Effector memory CD8-positive, alpha-beta T cell (primary cell): ENCODE data around the gene C20orf204.
"Not testable (repeated sequence)": the region's sequence is repeated elsewhere in the genome, so short reads cannot be mapped to it uniquely, and the experiment has no call there.

Source experiments
- ATAC-seq: fragments of 150-1000 bp; cut with Tn5 transposase; replicated peaks from 2 replicates; pipeline ENCODE4 v1.10.0; 2021; ENCODE audit warnings: mild to moderate bottlenecking, moderate library complexity
- DNase-seq, 3 experiments: peaks; one replicate each; pipeline ENCODE4 v3.0.0; 2021
- H3K27ac Mint-ChIP-seq, 2 donors: one replicate each; pipeline ENCODE4 v1.8.0; 2022; ENCODE audit warnings: mild to moderate bottlenecking in 2 of 2, mixed read lengths in 2 of 2, moderate library complexity in 2 of 2
- H3K27me3 Mint-ChIP-seq, 2 donors: one replicate each; pipeline ENCODE4 v1.8.0; 2022; ENCODE audit warnings: mixed read lengths in 2 of 2
- H3K36me3 Mint-ChIP-seq: one replicate; pipeline ENCODE4 v1.8.0; 2022; ENCODE audit warnings: mild to moderate bottlenecking, moderate library complexity, mixed read lengths; ENCODE audit not compliant: insufficient read depth
- H3K4me1 Mint-ChIP-seq, 2 donors: one replicate each; pipeline ENCODE4 v1.8.0; 2022; ENCODE audit warnings: low read depth in 2 of 2, mixed read lengths in 2 of 2
- H3K4me3 Mint-ChIP-seq, 2 donors: one replicate each; pipeline ENCODE4 v1.8.0; 2022; ENCODE audit warnings: mild to moderate bottlenecking in 2 of 2, mixed read lengths in 2 of 2, moderate library complexity in 2 of 2
- H3K9me3 Mint-ChIP-seq, 2 donors: one replicate each; pipeline ENCODE4 v1.8.0; 2022; ENCODE audit warnings: mixed read lengths in 2 of 2
- total RNA-seq, 9 experiments: gene quantifications; one replicate each; lab custom pipeline; 2026; lab: John Stamatoyannopoulos, UW

Gene C20orf204, protein sequence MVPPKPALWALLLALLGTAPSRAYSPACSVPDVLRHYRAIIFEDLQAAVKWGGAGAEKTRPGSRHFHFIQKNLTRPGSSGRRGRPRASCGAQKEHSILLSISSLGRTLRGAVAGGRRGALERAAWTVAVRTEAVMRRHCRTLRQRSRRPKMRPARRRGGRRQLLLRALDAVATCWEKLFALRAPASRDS
- 4.8 to 22.6 (median 8.5) reads per million in 9 experiments for total RNA-seq

DNA sequence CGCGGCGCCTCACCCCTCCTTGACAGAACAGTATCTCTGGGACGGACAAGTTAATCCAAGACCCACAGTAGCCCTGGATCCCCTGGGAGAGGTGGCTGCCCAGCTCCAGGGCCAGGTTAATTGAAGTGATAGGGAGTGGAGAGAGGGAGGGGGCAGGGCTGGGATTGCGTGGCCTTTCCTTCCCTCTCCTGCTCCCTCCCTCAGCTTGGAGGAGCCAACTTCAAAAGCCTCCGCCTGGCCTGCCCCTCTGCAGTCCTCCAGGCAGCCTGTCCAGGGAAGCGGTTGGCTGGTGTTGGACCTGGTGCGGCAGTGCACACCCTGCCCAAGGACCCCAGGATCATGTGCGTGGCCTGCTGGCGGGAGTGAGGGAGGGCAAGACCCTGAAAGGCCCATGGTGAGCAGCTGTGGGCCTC, at the start of gene C20orf204:
Gene C20orf204 (plus strand): TSS at position 250 of the 413 bp plus-strand sequence. CDS start 142 bp downstream, at position 392.
- Mint-ChIP-seq H3K27me3 (no peaks in the 10 kb centered on the region), H3K4me3 (peak within 1 kb of the TSS; percentile 69 to 74), H3K4me1 (peaks cover 28 to 34% of the 10 kb centered on the region in 2 donors), H3K36me3 (peaks cover 47% of the 10 kb centered on the region), H3K9me3 (no peaks in the 10 kb centered on the region), H3K27ac (peak within 1 kb of the TSS; percentile 81 to 85)
- DNase-seq (no peak), ATAC-seq (no peak)

DNA sequence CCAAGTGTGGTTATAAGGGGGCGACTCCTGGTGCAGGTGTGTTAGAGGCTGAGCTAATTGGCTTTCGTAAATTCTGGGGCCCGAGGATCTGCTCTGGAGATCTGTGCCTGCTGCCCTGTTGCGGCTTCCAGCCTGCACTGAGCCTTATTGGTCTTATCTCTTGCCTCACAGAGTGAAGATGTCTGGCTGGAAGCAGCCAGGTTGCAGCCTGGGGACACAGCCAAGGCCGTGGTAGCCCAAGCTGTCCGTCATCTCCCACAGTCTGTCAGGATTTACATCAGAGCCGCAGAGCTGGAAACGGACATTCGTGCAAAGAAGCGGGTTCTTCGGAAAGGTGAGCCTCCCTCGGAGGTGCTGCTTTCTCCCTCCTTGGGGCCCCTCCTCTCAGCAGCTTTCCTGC, 35.1 kb upstream of the C20orf204 start:
- no peak overlapping the region for H3K4me3 Mint-ChIP-seq
- peaks cover 81% of the 10 kb centered on the region for H3K36me3 Mint-ChIP-seq
- no peak overlapping the region for H3K27ac Mint-ChIP-seq

GRCh38 chr20:64001607-64002011, 34.4 kb upstream of the C20orf204 start:
- H3K4me3 Mint-ChIP-seq, result no peak overlapping the region
- ATAC-seq, result no peak
- H3K36me3 Mint-ChIP-seq, result peaks cover 74% of the 10 kb centered on the region
- no peak for DNase-seq
- no peaks in the 10 kb centered on the region for H3K9me3 Mint-ChIP-seq
- peak overlapping the region in 1 of 2 donors; percentile 59 for H3K27ac Mint-ChIP-seq
- H3K27me3 Mint-ChIP-seq, result no peaks in the 10 kb centered on the region
- H3K4me1 Mint-ChIP-seq, result peaks cover 4 to 11% of the 10 kb centered on the region in 2 donors

More for the DNA sequence above, 35.1 kb upstream of the C20orf204 start:
- no peaks in the 10 kb centered on the region for H3K27me3 Mint-ChIP-seq
- peaks cover 4 to 11% of the 10 kb centered on the region in 2 donors for H3K4me1 Mint-ChIP-seq
- ATAC-seq (no peak), DNase-seq (no peak)
- H3K9me3 Mint-ChIP-seq, result no peaks in the 10 kb centered on the region

GRCh38 chr20:64003960-64004725, 31.8 kb upstream of the C20orf204 start:
- Mint-ChIP-seq H3K9me3 (no peaks in the 10 kb centered on the region), H3K27me3 (no peaks in the 10 kb centered on the region), H3K27ac (no peak overlapping the region), H3K36me3 (peaks cover 68% of the 10 kb centered on the region), H3K4me1 (peaks cover 4 to 11% of the 10 kb centered on the region in 2 donors), H3K4me3 (no peak overlapping the region)
- no peak for DNase-seq
- ATAC-seq, result no peak

- no peak overlapping the region for H3K4me3 Mint-ChIP-seq
- H3K36me3 Mint-ChIP-seq, result peaks cover 67% of the 10 kb centered on the region
Observed at GRCh38 chr20:64005394-64005793, 30.6 kb upstream of the C20orf204 start.

GRCh38 chr20:64006490-64006889, 29.5 kb upstream of the C20orf204 start:
- peaks cover 67% of the 10 kb centered on the region for H3K36me3 Mint-ChIP-seq
- H3K27ac Mint-ChIP-seq, result peak overlapping the region in 1 of 2 donors; percentile 22
- H3K4me1 Mint-ChIP-seq, result peaks cover 17% of the 10 kb centered on the region in 2 donors
- H3K27me3 Mint-ChIP-seq, result no peaks in the 10 kb centered on the region
- no peaks in the 10 kb centered on the region for H3K9me3 Mint-ChIP-seq
- H3K4me3 Mint-ChIP-seq, result no peak overlapping the region
- DNase-seq (no peak), ATAC-seq (no peak)

More at GRCh38 chr20:64005394-64005793, 30.6 kb upstream of the C20orf204 start:
- H3K4me1 Mint-ChIP-seq, result peaks cover 13 to 14% of the 10 kb centered on the region in 2 donors
- DNase-seq (no peak), ATAC-seq (no peak)
- H3K9me3 Mint-ChIP-seq, result no peaks in the 10 kb centered on the region
- H3K27me3 Mint-ChIP-seq, result no peaks in the 10 kb centered on the region
- peak overlapping the region in 1 of 2 donors; percentile 32 for H3K27ac Mint-ChIP-seq

- DNase-seq, result no peak
- Mint-ChIP-seq H3K9me3 (no peaks in the 10 kb centered on the region), H3K27me3 (no peaks in the 10 kb centered on the region), H3K4me1 (peaks cover 16 to 18% of the 10 kb centered on the region in 2 donors), H3K4me3 (no peak overlapping the region), H3K36me3 (peaks cover 64% of the 10 kb centered on the region), H3K27ac (no peak overlapping the region)
- no peak for ATAC-seq
Observed at GRCh38 chr20:64006902-64007301, 29.1 kb upstream of the C20orf204 start.

- peaks cover 58% of the 10 kb centered on the region for H3K36me3 Mint-ChIP-seq
- H3K4me1 Mint-ChIP-seq, result peaks cover 20 to 24% of the 10 kb centered on the region in 2 donors
- H3K27ac Mint-ChIP-seq, result peak overlapping the region in 1 of 2 donors; percentile 68
- H3K27me3 Mint-ChIP-seq, result no peaks in the 10 kb centered on the region
- peak overlapping the region in 1 of 2 donors; percentile 26 for H3K4me3 Mint-ChIP-seq
- DNase-seq, result no peak
- H3K9me3 Mint-ChIP-seq, result no peaks in the 10 kb centered on the region
- no peak for ATAC-seq
Observed at GRCh38 chr20:64009811-64010387, 26.1 kb upstream of the C20orf204 start.

- Mint-ChIP-seq H3K4me1 (peaks cover 18 to 27% of the 10 kb centered on the region in 2 donors), H3K27me3 (no peaks in the 10 kb centered on the region), H3K36me3 (peaks cover 67% of the 10 kb centered on the region), H3K4me3 (peak overlapping the region in 1 of 2 donors; percentile 21), H3K9me3 (no peaks in the 10 kb centered on the region), H3K27ac (peak overlapping the region in 1 of 2 donors; percentile 58)
- DNase-seq (no peak), ATAC-seq (no peak)
Observed at GRCh38 chr20:64010711-64011237, 25.2 kb upstream of the C20orf204 start.

DNA sequence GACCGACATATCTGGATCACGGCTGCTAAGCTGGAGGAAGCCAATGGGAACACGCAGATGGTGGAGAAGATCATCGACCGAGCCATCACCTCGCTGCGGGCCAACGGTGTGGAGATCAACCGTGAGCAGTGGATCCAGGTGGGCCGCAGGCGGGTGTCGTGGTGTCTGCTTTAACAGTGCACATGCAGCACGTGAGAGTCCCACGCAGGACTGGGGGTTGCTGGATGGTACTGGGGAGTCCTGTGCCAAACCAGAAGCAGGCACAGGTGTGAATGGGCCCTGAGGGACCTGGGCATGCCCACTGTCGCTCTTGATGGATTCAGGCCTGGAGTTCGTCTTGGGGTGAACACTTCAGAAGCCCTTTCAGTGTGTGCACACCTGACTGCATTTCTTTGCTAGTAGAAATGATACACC, 24.6 kb upstream of the C20orf204 start:
- DNase-seq (peak in 1 of 3 experiments; percentile 37), ATAC-seq (peak; percentile 37)
- Mint-ChIP-seq H3K4me1 (peaks cover 18 to 27% of the 10 kb centered on the region in 2 donors), H3K36me3 (peaks cover 70% of the 10 kb centered on the region), H3K27me3 (no peaks in the 10 kb centered on the region), H3K9me3 (no peaks in the 10 kb centered on the region), H3K27ac (peak overlapping the region in 1 of 2 donors; percentile 58), H3K4me3 (peak overlapping the region in 1 of 2 donors; percentile 21)

DNA sequence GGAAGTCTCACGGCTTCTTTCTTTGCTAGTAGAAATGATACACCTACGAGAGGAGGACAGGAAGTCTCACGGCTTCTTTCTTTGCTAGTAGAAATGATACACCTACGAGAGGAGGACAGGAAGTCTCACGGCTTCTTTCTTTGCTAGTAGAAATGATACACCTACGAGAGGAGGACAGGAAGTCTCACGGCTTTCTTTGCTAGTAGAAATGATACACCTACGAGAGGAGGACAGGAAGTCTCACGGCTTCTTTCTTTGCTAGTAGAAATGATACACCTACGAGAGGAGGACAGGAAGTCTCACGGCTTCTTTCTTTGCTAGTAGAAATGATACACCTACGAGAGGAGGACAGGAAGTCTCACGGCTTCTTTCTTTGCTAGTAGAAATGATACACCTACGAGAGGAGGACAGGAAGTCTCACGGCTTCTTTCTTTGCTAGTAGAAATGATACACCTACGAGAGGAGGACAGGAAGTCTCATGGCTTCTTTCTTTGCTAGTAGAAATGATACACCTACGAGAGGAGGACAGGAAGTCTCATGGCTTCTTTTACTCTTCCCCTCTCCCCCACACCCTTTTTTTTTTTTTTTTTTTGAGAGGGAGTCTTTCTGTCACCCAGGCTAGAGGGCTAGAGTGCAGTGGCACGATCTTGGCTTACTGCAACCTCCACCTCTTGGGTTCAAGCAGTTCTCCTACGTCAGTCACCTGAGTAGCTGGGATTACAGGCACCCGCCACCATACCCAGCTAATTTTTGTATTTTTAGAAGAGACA, 23.4 kb upstream of the C20orf204 start:
- ATAC-seq, result peak; percentile 64
- H3K9me3 Mint-ChIP-seq, H3K27me3 Mint-ChIP-seq, DNase-seq: not testable (repeated sequence)
- Mint-ChIP-seq H3K4me3 (peak overlapping the region; percentile 61 to 68), H3K4me1 (peaks cover 18 to 27% of the 10 kb centered on the region in 2 donors), H3K27ac (peak overlapping the region; percentile 87 to 91), H3K36me3 (peaks cover 73% of the 10 kb centered on the region)

GRCh38 chr20:64015635-64016034, 20.3 kb upstream of the C20orf204 start:
- no peak overlapping the region for H3K4me3 Mint-ChIP-seq
- no peak for DNase-seq
- H3K4me1 Mint-ChIP-seq, result peaks cover 17 to 18% of the 10 kb centered on the region in 2 donors
- no peaks in the 10 kb centered on the region for H3K27me3 Mint-ChIP-seq
- peaks cover 71% of the 10 kb centered on the region for H3K36me3 Mint-ChIP-seq
- no peak for ATAC-seq
- no peak overlapping the region for H3K27ac Mint-ChIP-seq
- H3K9me3 Mint-ChIP-seq, result no peaks in the 10 kb centered on the region
